Measurements from ENCODE around the gene SREK1IP1.
"Not testable (repeated sequence)": the region's sequence is repeated elsewhere in the genome, so short reads cannot be mapped to it uniquely, and the experiment has no call there.

The SREK1IP1 gene

GRCh38 chr5:64744914-64745313, 23.6 kb downstream of the SREK1IP1 start:
- H3K4me1 Mint-ChIP-seq = no peaks in the 10 kb centered on the region
- H3K27ac Mint-ChIP-seq = no peak overlapping the region
- H3K9me3 Mint-ChIP-seq = no peaks in the 10 kb centered on the region
- peaks cover 21% of the 10 kb centered on the region for H3K36me3 Mint-ChIP-seq (ENCODE audit: low read depth)
- no peaks in the 10 kb centered on the region for H3K27me3 Mint-ChIP-seq (ENCODE audit: low read depth)
- no peak overlapping the region for H3K4me3 Mint-ChIP-seq
- no peak for TF ChIP-seq CTCF (IDR thresholded peaks at IDR 0.05; ENCODE audit: unreplicated experiment in 3 of 3)

DNA sequence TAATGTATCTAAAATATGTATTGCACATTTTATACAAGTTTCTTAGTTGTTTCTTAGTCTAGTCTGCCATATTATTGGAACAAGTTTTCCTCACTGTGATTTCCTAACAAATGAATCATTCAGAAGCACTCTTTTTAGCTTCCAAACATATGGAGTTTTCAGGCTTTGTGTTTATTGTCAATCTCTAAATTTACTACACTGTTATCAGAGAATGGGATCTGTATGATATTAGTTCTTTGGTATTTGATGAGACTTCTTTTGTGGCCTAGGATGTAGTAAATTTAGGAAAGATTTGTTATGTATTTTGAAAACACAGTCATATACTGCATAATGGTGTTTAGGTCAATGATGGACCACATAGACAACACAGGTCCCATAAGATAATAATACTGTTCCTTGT, 25.7 kb downstream of the SREK1IP1 start:
- Mint-ChIP-seq H3K4me1 (no peaks in the 10 kb centered on the region), H3K27me3 (ENCODE audit: low read depth) (no peaks in the 10 kb centered on the region), H3K9me3 (no peaks in the 10 kb centered on the region), H3K4me3 (no peak overlapping the region), H3K36me3 (ENCODE audit: low read depth) (peaks cover 22% of the 10 kb centered on the region), H3K27ac (no peak overlapping the region)
- no peak for TF ChIP-seq CTCF (IDR thresholded peaks at IDR 0.05; ENCODE audit: unreplicated experiment in 3 of 3)

DNA sequence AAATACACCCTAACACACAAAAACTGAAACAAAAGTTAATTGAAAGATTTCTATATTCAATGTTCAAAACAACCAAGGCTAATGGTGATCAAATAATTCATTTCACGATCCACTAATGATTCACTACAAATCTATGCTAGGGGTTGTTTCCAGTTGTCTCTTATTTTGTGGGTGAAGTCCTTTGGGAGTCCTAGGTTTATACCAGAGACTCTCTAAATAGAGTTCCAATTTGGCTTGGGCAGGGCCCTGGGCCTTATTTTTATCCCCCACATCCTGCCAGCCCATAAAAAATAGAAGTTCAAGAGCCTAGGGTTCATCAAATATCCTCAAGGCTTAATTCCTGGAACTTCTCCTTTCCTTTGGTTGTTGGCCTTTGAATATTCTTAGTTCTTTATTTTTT, 26.1 kb downstream of the SREK1IP1 start:
- Mint-ChIP-seq H3K27ac (no peak overlapping the region), H3K9me3 (no peaks in the 10 kb centered on the region), H3K4me1 (no peaks in the 10 kb centered on the region), H3K27me3 (ENCODE audit: low read depth) (no peaks in the 10 kb centered on the region), H3K4me3 (no peak overlapping the region), H3K36me3 (ENCODE audit: low read depth) (peaks cover 23% of the 10 kb centered on the region)
- TF ChIP-seq CTCF (IDR thresholded peaks at IDR 0.05; ENCODE audit: unreplicated experiment in 3 of 3) = no peak

DNA sequence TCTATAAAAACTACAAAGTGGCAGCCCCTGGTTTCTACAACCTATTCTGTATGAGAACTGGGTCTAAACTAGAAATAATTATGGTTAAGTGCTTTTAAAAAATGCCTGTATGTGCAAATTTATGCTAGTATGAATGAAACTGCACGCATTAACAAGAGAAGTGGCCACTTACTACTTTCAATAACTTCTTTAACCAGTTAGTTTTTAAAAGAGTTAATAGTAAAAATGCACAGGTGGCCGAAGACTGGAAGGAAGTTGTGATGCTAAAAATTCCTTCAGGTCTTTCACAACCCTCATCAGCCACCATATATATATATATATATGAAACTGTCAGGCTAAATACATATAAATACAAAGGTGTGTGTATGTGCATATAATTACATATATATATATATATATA, 41.3 kb downstream of the SREK1IP1 start:
- Mint-ChIP-seq H3K4me3 (no peak overlapping the region), H3K27ac (no peak overlapping the region), H3K9me3 (no peaks in the 10 kb centered on the region), H3K27me3 (ENCODE audit: low read depth) (no peaks in the 10 kb centered on the region), H3K36me3 (ENCODE audit: low read depth) (peaks cover 56% of the 10 kb centered on the region), H3K4me1 (no peaks in the 10 kb centered on the region)
- no peak for TF ChIP-seq CTCF (IDR thresholded peaks at IDR 0.05; ENCODE audit: unreplicated experiment in 3 of 3)

DNA sequence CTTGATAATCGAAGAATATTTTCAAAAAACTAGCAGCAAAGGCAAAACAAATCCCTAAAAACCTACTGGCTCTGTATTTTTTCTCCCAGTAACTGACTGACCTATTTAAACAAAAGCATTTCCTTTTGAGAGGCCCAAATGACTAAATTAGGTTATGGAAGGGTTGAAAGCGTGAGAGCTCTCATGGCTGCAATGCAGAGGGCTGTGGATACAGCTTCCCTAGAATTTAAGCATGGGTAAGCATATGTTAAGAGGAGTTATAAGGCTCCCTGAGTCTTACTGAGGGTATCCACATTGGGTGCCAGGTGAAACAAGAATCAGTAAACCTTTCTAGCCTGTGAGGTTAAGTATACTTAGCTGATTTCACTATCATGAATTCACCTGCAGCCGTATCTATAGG, 45.9 kb downstream of the SREK1IP1 start:
- Mint-ChIP-seq H3K27ac (no peak overlapping the region), H3K4me3 (no peak overlapping the region), H3K27me3 (ENCODE audit: low read depth) (no peaks in the 10 kb centered on the region), H3K36me3 (ENCODE audit: low read depth) (peaks cover 28% of the 10 kb centered on the region), H3K9me3 (no peaks in the 10 kb centered on the region), H3K4me1 (no peaks in the 10 kb centered on the region)
- TF ChIP-seq CTCF (IDR thresholded peaks at IDR 0.05; ENCODE audit: unreplicated experiment in 3 of 3) = no peak

GRCh38 chr5:64714495-64714894, 54.0 kb downstream of the SREK1IP1 start:
- not testable (repeated sequence) for H3K36me3 Mint-ChIP-seq (ENCODE audit: low read depth); H3K4me1 Mint-ChIP-seq; H3K9me3 Mint-ChIP-seq; H3K27ac Mint-ChIP-seq; H3K27me3 Mint-ChIP-seq (ENCODE audit: low read depth)
- peak overlapping the region in 2 of 3 experiments; percentile 45 to 67 for H3K4me3 Mint-ChIP-seq

All from nephron (organoid).